Measurements from ENCODE around the gene THBS3. TPM values are rescaled to one million over a fixed set of nuclear protein-coding genes. Genes with fewer than 3 reads are reported as not detected.

Gene THBS3
- total RNA-seq, 1 donor from 2014 or later: 24.9 TPM

DNA sequence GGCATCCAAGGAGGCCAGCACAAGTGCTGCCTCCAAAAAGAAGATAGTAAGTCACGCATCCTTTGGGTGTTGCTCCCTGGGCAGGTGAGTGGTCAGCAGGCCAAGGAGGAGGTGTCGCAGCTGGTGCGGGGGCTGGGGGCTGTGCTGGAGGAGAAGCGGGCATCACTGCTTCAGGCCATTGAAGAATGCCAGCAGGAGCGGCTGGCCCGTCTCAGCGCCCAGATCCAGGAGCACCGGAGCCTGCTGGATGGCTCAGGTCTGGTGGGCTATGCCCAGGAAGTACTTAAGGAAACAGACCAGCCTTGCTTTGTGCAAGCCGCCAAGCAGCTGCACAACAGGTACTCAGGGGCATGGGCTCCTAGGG, 29.8 kb downstream of the THBS3 start:
- TF ChIP-seq, protein P1, sequence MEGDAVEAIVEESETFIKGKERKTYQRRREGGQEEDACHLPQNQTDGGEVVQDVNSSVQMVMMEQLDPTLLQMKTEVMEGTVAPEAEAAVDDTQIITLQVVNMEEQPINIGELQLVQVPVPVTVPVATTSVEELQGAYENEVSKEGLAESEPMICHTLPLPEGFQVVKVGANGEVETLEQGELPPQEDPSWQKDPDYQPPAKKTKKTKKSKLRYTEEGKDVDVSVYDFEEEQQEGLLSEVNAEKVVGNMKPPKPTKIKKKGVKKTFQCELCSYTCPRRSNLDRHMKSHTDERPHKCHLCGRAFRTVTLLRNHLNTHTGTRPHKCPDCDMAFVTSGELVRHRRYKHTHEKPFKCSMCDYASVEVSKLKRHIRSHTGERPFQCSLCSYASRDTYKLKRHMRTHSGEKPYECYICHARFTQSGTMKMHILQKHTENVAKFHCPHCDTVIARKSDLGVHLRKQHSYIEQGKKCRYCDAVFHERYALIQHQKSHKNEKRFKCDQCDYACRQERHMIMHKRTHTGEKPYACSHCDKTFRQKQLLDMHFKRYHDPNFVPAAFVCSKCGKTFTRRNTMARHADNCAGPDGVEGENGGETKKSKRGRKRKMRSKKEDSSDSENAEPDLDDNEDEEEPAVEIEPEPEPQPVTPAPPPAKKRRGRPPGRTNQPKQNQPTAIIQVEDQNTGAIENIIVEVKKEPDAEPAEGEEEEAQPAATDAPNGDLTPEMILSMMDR (IDR thresholded peaks at IDR 0.05): no peak
- H3K9me3 ChIP-seq: no peaks in the 10 kb centered on the region
- peaks cover 14% of the 10 kb centered on the region for H3K4me1 ChIP-seq
- peak; percentile 66 for DNase-seq
- H3K4me3 ChIP-seq: peak overlapping the region; percentile 25
- intact Hi-C loops (cut with DNase I): no loop called here
- no peaks in the 10 kb centered on the region for H3K27me3 ChIP-seq
- no peaks in the 10 kb centered on the region for H3K36me3 ChIP-seq
- peak overlapping the region; percentile 4 for H3K27ac ChIP-seq
- ATAC-seq: no peak

DNA sequence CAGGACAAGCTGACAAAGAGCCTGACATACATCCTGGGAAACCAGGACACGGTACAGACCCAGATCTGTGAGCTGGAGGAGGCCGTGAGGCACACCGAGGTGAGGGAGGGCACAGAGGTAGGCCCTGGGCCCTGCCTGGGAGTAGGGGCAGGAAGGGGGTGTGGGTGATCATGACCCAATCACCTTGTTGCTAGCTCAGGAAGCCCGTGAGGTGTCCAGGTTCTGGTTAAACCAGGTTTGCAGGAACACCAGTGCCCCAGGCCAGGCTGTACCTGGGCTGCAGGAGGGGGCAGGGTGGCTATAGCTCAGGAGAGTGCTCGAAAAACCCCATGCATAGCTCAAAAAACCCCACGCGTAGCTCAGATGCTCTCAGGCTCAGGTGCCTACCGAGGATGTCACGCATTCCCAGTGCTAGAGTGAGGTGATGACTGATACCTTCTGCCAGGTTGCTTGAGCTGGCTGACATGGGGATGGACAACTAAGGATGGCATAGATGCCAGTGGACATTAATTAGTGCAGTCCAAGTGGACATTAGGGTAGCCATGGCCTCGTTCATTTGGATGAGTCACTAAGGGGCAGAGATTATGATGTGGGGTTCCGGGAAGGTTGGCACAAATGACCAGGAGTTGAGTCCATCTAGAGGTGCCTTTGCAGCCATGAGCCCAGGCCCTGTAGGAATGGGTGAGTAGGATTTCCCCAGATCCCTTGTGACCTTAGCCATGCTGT, 30.3 kb downstream of the THBS3 start:
- TF ChIP-seq, protein P1 (IDR thresholded peaks at IDR 0.05): no peak
- Histone ChIP-seq H3K27ac (peak overlapping the region; percentile 27), H3K4me3 (no peak overlapping the region), H3K36me3 (no peaks in the 10 kb centered on the region), H3K27me3 (no peaks in the 10 kb centered on the region), H3K9me3 (no peaks in the 10 kb centered on the region), H3K4me1 (peaks cover 14% of the 10 kb centered on the region)
- DNase-seq (peak; percentile 83), ATAC-seq (peak; percentile 49)
- intact Hi-C loops (cut with DNase I): no loop called here

- TF ChIP-seq, protein P1 (IDR thresholded peaks at IDR 0.05): peak; percentile 97
- intact Hi-C loops (cut with DNase I): no loop called here
Measured at GRCh38 chr1:155176544-155177071, 31.1 kb downstream of the THBS3 start.

GRCh38 chr1:155175927-155176371, 31.7 kb downstream of the THBS3 start:
- intact Hi-C loops (cut with DNase I): no loop called here
- H3K27me3 ChIP-seq: no peaks in the 10 kb centered on the region
- peaks cover 19% of the 10 kb centered on the region for H3K4me1 ChIP-seq
- DNase-seq (peak; percentile 77), ATAC-seq (no peak)
- H3K36me3 ChIP-seq: peaks cover 5% of the 10 kb centered on the region
- no peak overlapping the region for H3K4me3 ChIP-seq
- TF ChIP-seq, protein P1 (IDR thresholded peaks at IDR 0.05): no peak
- no peak overlapping the region for H3K27ac ChIP-seq
- H3K9me3 ChIP-seq: no peaks in the 10 kb centered on the region

More at GRCh38 chr1:155176544-155177071, 31.1 kb downstream of the THBS3 start:
- DNase-seq (peak; percentile 89), ATAC-seq (peak; percentile 75)
- H3K4me3 ChIP-seq: no peak overlapping the region
- peak overlapping the region; percentile 27 for H3K27ac ChIP-seq
- no peaks in the 10 kb centered on the region for H3K27me3 ChIP-seq
- H3K4me1 ChIP-seq: peaks cover 19% of the 10 kb centered on the region
- H3K36me3 ChIP-seq: no peaks in the 10 kb centered on the region
- H3K9me3 ChIP-seq: no peaks in the 10 kb centered on the region

DNA sequence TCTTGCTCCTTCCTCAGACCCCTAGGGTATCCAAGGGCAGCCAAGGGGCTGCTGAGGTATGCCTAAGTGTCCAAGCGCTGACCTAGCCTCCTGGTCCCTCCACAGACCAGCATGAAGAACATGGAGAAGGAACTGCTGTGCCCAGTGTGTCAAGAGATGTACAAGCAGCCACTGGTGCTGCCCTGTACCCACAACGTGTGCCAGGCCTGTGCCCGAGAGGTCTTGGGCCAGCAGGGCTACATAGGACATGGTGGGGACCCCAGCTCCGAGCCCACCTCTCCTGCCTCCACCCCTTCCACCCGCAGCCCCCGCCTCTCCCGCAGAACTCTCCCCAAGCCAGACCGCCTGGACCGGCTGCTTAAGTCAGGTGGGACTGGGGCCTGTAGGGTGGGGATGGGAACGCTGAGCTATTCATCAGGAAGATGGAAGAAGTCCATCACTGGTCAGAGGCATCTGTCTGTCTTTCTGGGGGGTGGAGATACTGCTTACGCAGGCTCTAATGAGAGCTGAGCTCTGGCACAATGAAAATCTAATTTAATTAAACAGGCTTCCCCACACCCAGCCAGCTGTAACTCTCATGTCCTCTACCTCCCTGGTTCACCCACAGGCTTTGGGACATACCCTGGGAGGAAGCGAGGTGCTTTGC, 32.3 kb downstream of the THBS3 start:
- TF ChIP-seq, protein P1 (IDR thresholded peaks at IDR 0.05): no peak
- no peak overlapping the region for H3K27ac ChIP-seq
- no peaks in the 10 kb centered on the region for H3K27me3 ChIP-seq
- H3K4me3 ChIP-seq: no peak overlapping the region
- ATAC-seq (no peak), DNase-seq (peak; percentile 68)
- H3K4me1 ChIP-seq: peaks cover 19% of the 10 kb centered on the region
- intact Hi-C loops (cut with DNase I): no loop called here
- H3K9me3 ChIP-seq: no peaks in the 10 kb centered on the region
- peaks cover 11% of the 10 kb centered on the region for H3K36me3 ChIP-seq

Measured in upper lobe of right lung (tissue), 1 donor.